ENCODE data around the gene LRTM1.

LRTM1 gene

GRCh38 chr3:54889731-54890130, 38.1 kb downstream of the LRTM1 start:
- no peak overlapping the region for H3K4me3 ChIP-seq (ENCODE audit: low read depth, low read length)
- no peak for DNase-seq
- H3K27me3 ChIP-seq: no peaks in the 10 kb centered on the region
- H3K9me3 ChIP-seq: no peaks in the 10 kb centered on the region
- H3K36me3 ChIP-seq: no peaks in the 10 kb centered on the region
- no peaks in the 10 kb centered on the region; the same call in 1 of the 2 replicates for H3K4me1 ChIP-seq
- TF ChIP-seq, protein P1, sequence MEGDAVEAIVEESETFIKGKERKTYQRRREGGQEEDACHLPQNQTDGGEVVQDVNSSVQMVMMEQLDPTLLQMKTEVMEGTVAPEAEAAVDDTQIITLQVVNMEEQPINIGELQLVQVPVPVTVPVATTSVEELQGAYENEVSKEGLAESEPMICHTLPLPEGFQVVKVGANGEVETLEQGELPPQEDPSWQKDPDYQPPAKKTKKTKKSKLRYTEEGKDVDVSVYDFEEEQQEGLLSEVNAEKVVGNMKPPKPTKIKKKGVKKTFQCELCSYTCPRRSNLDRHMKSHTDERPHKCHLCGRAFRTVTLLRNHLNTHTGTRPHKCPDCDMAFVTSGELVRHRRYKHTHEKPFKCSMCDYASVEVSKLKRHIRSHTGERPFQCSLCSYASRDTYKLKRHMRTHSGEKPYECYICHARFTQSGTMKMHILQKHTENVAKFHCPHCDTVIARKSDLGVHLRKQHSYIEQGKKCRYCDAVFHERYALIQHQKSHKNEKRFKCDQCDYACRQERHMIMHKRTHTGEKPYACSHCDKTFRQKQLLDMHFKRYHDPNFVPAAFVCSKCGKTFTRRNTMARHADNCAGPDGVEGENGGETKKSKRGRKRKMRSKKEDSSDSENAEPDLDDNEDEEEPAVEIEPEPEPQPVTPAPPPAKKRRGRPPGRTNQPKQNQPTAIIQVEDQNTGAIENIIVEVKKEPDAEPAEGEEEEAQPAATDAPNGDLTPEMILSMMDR (IDR thresholded peaks at IDR 0.05; ENCODE audit: low read depth, low read length): no peak

GRCh38 chr3:54888873-54889272, 39.0 kb downstream of the LRTM1 start:
- H3K4me3 ChIP-seq (ENCODE audit: low read depth, low read length): no peak overlapping the region
- H3K27me3 ChIP-seq: no peaks in the 10 kb centered on the region
- TF ChIP-seq, protein P1 (IDR thresholded peaks at IDR 0.05; ENCODE audit: low read depth, low read length): no peak
- H3K36me3 ChIP-seq: no peaks in the 10 kb centered on the region
- no peaks in the 10 kb centered on the region for H3K9me3 ChIP-seq
- DNase-seq: no peak
- H3K4me1 ChIP-seq: no peaks in the 10 kb centered on the region; the same call in 1 of the 2 replicates

- Histone ChIP-seq H3K4me1 (no peaks in the 10 kb centered on the region; the same call in 1 of the 2 replicates), H3K27me3 (no peaks in the 10 kb centered on the region), H3K4me3 (ENCODE audit: low read depth, low read length) (no peak overlapping the region), H3K9me3 (no peaks in the 10 kb centered on the region), H3K36me3 (no peaks in the 10 kb centered on the region)
- DNase-seq: no peak
- TF ChIP-seq, protein P1 (IDR thresholded peaks at IDR 0.05; ENCODE audit: low read depth, low read length): no peak
Observed at GRCh38 chr3:54888162-54888561, 39.7 kb downstream of the LRTM1 start.

- DNase-seq: no peak
- Histone ChIP-seq H3K27me3 (no peaks in the 10 kb centered on the region), H3K9me3 (no peaks in the 10 kb centered on the region), H3K4me3 (ENCODE audit: low read depth, low read length) (no peak overlapping the region), H3K4me1 (no peaks in the 10 kb centered on the region), H3K36me3 (no peaks in the 10 kb centered on the region)
- TF ChIP-seq, protein P1 (IDR thresholded peaks at IDR 0.05; ENCODE audit: low read depth, low read length): no peak
Observed at GRCh38 chr3:54882129-54882833, 45.6 kb downstream of the LRTM1 start.

DNA sequence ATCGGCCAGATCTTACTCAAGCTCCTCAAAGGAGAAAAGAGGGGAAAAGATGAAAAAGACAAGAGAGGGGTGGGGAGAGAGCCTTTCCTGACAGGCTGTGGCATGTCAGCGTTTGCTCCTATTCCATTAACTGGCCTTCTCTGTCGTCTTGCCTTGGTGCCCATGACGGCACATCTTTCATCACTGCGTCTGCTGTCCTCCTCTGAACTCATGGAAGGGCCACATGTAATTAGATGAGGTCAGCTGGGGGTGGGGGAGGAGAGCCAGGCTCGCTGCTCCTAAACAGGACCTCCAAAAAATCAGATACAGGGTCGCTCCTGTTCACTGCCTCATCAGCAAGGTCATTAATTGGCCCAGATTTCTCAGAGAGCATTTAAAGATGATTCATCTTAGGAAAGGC, 49.7 kb downstream of the LRTM1 start:
- DNase-seq: peak; percentile 26
- Histone ChIP-seq H3K4me3 (ENCODE audit: low read depth, low read length) (no peak overlapping the region), H3K4me1 (no peaks in the 10 kb centered on the region), H3K27me3 (no peaks in the 10 kb centered on the region), H3K9me3 (no peaks in the 10 kb centered on the region), H3K36me3 (no peaks in the 10 kb centered on the region)
- TF ChIP-seq, protein P1 (IDR thresholded peaks at IDR 0.05; ENCODE audit: low read depth, low read length): no peak

DNA sequence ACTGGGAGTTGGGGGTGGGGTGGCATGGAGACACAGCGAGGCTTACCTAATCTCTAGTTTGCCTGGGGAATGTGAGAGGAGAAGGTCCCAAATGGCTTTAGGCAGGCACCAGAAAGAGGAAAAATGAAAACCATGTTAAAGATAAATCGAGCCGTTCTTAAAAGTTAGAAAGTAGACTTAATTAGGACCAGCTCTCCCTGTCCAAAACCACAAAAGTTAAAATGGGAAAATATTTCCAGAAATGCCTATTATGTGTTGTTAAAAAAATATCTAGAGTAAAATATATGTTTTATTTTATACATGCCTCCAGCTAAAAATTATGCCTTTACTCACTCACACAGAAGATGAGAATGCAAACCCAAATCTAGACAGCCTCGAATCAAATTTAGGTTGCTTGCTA, 50.1 kb downstream of the LRTM1 start:
- H3K9me3 ChIP-seq: no peaks in the 10 kb centered on the region
- H3K4me1 ChIP-seq: no peaks in the 10 kb centered on the region
- no peak overlapping the region for H3K4me3 ChIP-seq (ENCODE audit: low read depth, low read length)
- TF ChIP-seq, protein P1 (IDR thresholded peaks at IDR 0.05; ENCODE audit: low read depth, low read length): no peak
- no peaks in the 10 kb centered on the region for H3K27me3 ChIP-seq
- H3K36me3 ChIP-seq: no peaks in the 10 kb centered on the region
- DNase-seq: no peak
